Heart right ventricle (tissue), 16 donors: ENCODE results near the gene PIP5K1B. TPM values are rescaled to one million over a fixed set of nuclear protein-coding genes. Genes with fewer than 3 reads are reported as not detected.
A peak's percentile ranks its signal among the peaks of the same experiment; 100 is the strongest.

ENCODE experiments used
- ATAC-seq, 8 donors: fragments of 200-7000 bp; cut with Tn5 transposase; one replicate each; pipeline ENCODE4 v1.9.1; 2020; ENCODE audit warnings: mild to moderate bottlenecking in 8 of 8, moderate library complexity in 8 of 8, moderate number of reproducible peaks in 1 of 8
- DNase-seq, 2 donors: peaks; one replicate each; pipeline ENCODE4 v3.0.0-alpha.2; 2020
- H3K27ac ChIP-seq, 10 donors: fragments of 200-600 bp; sonication (generic) in 2 of 10; one replicate each; pipeline versions ENCODE4 v1.5.0 to v1.8.0; 2020 to 2022; ENCODE audit warnings: mild to moderate bottlenecking in 3 of 10
- H3K27me3 ChIP-seq, 7 donors: fragments of 200-600 bp; one replicate each; pipeline ENCODE4 v1.8.0; 2021 to 2022; ENCODE audit warnings: mild to moderate bottlenecking in 2 of 7
- H3K36me3 ChIP-seq, 9 donors: fragments of 200-600 bp; sonication (generic) in 1 of 9; one replicate each; pipeline versions ENCODE4 v1.5.0 to v1.8.0; 2020 to 2022; ENCODE audit warnings: mild to moderate bottlenecking in 2 of 9
- H3K4me1 ChIP-seq, 9 donors: fragments of 200-600 bp; sonication (generic) in 1 of 9; one replicate each; pipeline versions ENCODE4 v1.5.0 to v1.8.0; 2020 to 2022; ENCODE audit warnings: mild to moderate bottlenecking in 4 of 9
- H3K4me3 ChIP-seq, 10 donors: fragments of 200-600 bp; sonication (generic) in 2 of 10; one replicate each; pipeline versions ENCODE4 v1.5.0 to v1.8.0; 2020 to 2022; ENCODE audit warnings: mild to moderate bottlenecking in 7 of 10, moderate library complexity in 2 of 10
- H3K9me3 ChIP-seq, 11 donors: fragments of 200-600 bp in 10 of 11; sonication (generic) in 2 of 11; one replicate each; pipeline versions ENCODE4 v1.5.0 to v1.8.0; 2013 to 2022; ENCODE audit warnings: mild to moderate bottlenecking in 2 of 11, control low read depth in 1 of 11, moderate library complexity in 1 of 11
- WGBS, 2 donors: extraction: QIAGEN DNeasy Blood & Tissue Kit; methylation state at CpG; one replicate each; pipeline ENCODE4 v1.1.7; 2013; ENCODE audit warnings: inconsistent platforms in 1 of 2; 5-methylcytosine and 5-hydroxymethylcytosine counted together
- intact Hi-C, 10 donors: fragments of 100-400 bp; cut with DNase I; formaldehyde crosslinking; loops; one replicate each; pipeline versions ENCODE4 v1.11.1 to v1.14.2; 2022
- polyA plus RNA-seq, 2 donors: library from polyadenylated mRNA; stranded (reverse); fragments of 200-250 nt; gene quantifications; one replicate each; pipeline ENCODE4 v1.2.3, GENCODE V29; 2013
- total RNA-seq, 10 donors: library from RNA; stranded (reverse); fragmentation: NEBNext Ultra II Directional in 3 of 10; extraction: Animal tissue kit (Norgen Biotek cat#: 25700) in 3 of 10; gene quantifications; one replicate each; pipeline versions ENCODE4 v1.2.1 to v1.2.4, GENCODE V29; 2021 to 2023
- TF ChIP-seq, protein P1 (sequence below), 9 donors: fragments of 200-600 bp; sonication (generic) in 2 of 9; IDR thresholded peaks; one replicate each; pipeline versions ENCODE4 v1.5.0 to v1.8.0; 2021 to 2022; ENCODE audit warnings: antibody characterized with exemption in 9 of 9, mild to moderate bottlenecking in 5 of 9, moderate library complexity in 1 of 9
- donor health status: Arrhythmogenic right ventricular cardiomyopathy.
- donor health status: ischemic (EF 13 %, LVEDD 7.1; RV severe dilation, severe dysfunction).
- donor health status: healthy with polysubstance abuse.
- donor health status: DM: no; HTN: yes; CAD: no.
- donor health status: DM: no; HTN: no; CAD: no.
- donor health status: ischemic (EF 25% LVEDD 6.9; RV normal size, moderate dysfunction).
- donor health status: ischemic (EF 25% LVEDD 5.7; RV mildly dilated, moderate dysfunction).
- donor health status: healthy.
- donor health status: DM: yes; HTN: yes; CAD: no.
- donor health status: Ischemic cardiomyopathy.
- donor health status: ischemic (EF 35%, LVEDD 5.7; RV mildly dilated, moderate dysfunction).
- donor health status: nonischemic (EF 11% LVEDD 7.7; RV severe dilation, severe dysfunction).
- donor health status: DM: yes; HTN: yes; CAD: no.
- donor health status: PGD.
- donor health status: ischemic (EF 29% LVEDD 5.4; RV normal size, mild dysfunction).
- donor health status: nonischemic (EF 23%, LVEDD 6.1; RV moderate dilation, normal function).

PIP5K1B gene
- total and polyA plus RNA-seq, 12 donors = 5.6 to 90.8 (median 48.1) TPM

DNA sequence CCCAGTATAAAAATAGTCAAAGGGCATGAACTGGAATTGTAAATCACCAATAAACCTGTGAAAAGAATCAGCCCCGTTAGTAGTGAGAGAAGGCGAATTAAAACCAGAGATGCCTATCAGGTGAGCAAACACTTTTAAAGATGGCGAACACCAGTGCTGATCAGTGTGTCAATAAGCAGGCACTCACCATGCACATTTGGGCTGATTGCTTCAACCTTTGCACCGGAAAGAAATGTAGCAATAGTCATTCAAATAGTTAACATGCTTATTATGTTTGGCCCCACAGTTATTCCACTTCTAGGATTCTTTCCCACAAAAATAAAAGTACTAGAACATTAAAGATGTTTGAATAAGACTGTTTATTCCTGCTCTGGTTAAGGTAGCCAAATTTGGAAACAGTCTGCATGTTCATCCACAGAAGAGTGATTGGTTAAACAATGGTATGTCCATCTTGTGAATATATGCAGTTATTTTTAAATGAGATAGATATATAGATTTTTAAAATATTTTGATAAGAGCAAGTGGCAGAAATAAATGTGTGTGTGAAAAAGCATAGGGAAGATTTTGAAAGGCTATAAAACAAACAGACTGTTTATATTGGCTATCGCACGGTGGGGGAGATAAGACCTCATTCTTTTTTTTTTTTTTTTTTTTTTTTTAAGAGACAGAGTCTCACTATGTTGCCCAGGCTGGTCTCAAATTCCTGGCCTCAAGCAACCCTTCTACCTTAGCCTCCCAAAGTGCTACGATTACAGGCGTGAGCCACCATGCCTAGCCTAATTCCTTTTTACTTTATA is 112.2 kb downstream of the PIP5K1B start:
- Histone ChIP-seq H3K27ac (no peak overlapping the region), H3K4me1 (peaks cover 0 to 16% (median 7%) of the 10 kb centered on the region in 9 donors), H3K9me3 (no peaks in the 10 kb centered on the region), H3K4me3 (no peak overlapping the region), H3K36me3 (no peaks in the 10 kb centered on the region), H3K27me3 (no peaks in the 10 kb centered on the region)
- TF ChIP-seq, protein P1, sequence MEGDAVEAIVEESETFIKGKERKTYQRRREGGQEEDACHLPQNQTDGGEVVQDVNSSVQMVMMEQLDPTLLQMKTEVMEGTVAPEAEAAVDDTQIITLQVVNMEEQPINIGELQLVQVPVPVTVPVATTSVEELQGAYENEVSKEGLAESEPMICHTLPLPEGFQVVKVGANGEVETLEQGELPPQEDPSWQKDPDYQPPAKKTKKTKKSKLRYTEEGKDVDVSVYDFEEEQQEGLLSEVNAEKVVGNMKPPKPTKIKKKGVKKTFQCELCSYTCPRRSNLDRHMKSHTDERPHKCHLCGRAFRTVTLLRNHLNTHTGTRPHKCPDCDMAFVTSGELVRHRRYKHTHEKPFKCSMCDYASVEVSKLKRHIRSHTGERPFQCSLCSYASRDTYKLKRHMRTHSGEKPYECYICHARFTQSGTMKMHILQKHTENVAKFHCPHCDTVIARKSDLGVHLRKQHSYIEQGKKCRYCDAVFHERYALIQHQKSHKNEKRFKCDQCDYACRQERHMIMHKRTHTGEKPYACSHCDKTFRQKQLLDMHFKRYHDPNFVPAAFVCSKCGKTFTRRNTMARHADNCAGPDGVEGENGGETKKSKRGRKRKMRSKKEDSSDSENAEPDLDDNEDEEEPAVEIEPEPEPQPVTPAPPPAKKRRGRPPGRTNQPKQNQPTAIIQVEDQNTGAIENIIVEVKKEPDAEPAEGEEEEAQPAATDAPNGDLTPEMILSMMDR (IDR thresholded peaks at IDR 0.05) = no peak
- no peak for DNase-seq
- WGBS, 2 donors = 70 to 73% methylated on average over 8 of the region's 8 CpGs
- intact Hi-C loops = no loop called here
- ATAC-seq = no peak

GRCh38 chr9:68819065-68819464 is 114.0 kb downstream of the PIP5K1B start:
- Histone ChIP-seq H3K4me3 (no peak overlapping the region), H3K4me1 (peaks cover 0 to 16% (median 9%) of the 10 kb centered on the region in 9 donors), H3K36me3 (no peaks in the 10 kb centered on the region), H3K27me3 (no peaks in the 10 kb centered on the region), H3K9me3 (no peaks in the 10 kb centered on the region), H3K27ac (no peak overlapping the region)
- 74 to 76% methylated on average over 2 of the region's 2 CpGs for WGBS, 2 donors
- TF ChIP-seq, protein P1 (IDR thresholded peaks at IDR 0.05) = no peak
- DNase-seq (no peak), ATAC-seq (no peak)
- intact Hi-C loops = no loop called here

DNA sequence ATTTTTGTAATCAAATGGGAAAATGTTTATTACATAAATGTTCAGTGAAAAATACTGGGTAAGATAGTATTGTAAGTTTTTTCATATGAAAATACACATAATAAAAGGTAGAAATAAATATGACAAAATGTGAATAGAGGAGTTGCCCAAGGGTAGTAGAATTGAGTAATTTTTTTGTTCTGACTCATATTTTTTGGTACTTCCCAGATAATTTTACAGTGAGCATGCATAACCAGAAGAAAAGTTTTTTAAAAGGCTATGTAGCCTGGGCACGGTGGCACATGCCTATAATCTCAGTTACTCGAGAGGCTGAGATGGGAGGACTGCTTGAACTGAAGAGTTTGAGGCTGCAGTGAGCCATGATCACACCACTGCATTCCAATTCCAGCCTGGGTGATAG is 116.9 kb downstream of the PIP5K1B start:
- Histone ChIP-seq H3K36me3 (no peaks in the 10 kb centered on the region), H3K27ac (peak overlapping the region in 2 of 10 donors; percentile 8 to 65), H3K9me3 (no peaks in the 10 kb centered on the region), H3K4me1 (peaks cover 0 to 27% (median 12%) of the 10 kb centered on the region in 9 donors), H3K27me3 (no peaks in the 10 kb centered on the region), H3K4me3 (no peak overlapping the region)
- TF ChIP-seq, protein P1 (IDR thresholded peaks at IDR 0.05) = no peak
- no peak for ATAC-seq
- no peak for DNase-seq
- intact Hi-C loops = loop anchor here in 1 of 10 donors (10.0 kb wide), 1 partner anchor 153 kb away; no protein-coding TSS in a partner anchor
- 86 to 89% methylated on average over 2 of the region's 2 CpGs for WGBS, 2 donors

DNA sequence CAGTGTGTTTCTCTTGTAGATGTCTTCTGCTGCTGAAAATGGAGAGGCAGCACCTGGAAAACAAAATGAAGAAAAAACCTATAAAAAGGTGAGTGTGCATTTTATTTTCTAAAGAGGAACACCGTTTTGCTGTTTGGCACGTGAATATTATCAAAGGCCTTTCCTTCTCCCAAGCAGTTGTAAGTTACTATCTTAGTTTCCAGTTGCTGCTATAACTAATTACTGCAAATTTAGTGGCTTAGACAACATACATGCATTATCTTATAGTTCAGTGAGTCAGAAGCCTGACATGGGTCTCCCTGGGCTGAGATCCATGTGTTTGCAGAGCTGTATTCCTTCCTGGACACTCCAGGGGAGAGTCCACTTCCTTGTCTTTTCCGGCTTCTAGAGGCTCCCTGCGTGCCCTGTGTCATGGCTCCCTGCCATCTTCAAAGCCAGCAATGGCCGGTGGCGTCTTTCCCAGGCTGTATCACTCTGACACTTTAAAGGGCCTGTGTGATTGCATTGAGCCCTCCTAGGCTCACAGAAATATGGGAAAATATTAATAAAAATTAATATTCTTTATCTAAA is 117.6 kb downstream of the PIP5K1B start:
- Histone ChIP-seq H3K9me3 (no peaks in the 10 kb centered on the region), H3K27ac (peak overlapping the region in 8 of 10 donors; percentile 8 to 65 (median 34)), H3K4me3 (no peak overlapping the region), H3K27me3 (no peaks in the 10 kb centered on the region), H3K4me1 (peaks cover 0 to 30% (median 12%) of the 10 kb centered on the region in 9 donors), H3K36me3 (no peaks in the 10 kb centered on the region)
- TF ChIP-seq, protein P1 (IDR thresholded peaks at IDR 0.05) = no peak
- ATAC-seq (peak; percentile 72 to 96 (median 90)), DNase-seq (peak; percentile 64 to 65)
- WGBS, 2 donors = 12 to 17% methylated on average over 6 of the region's 6 CpGs
- intact Hi-C loops = loop anchor here in 1 of 10 donors (10.0 kb wide), 1 partner anchor 152 kb away; no protein-coding TSS in a partner anchor
